Activated CD4-positive, alpha-beta T cell treated with anti-CD3 and anti-CD28 coated beads, Interleukin-2, amount 50 U/mL, for 48 hours (primary cell): Measurements from ENCODE around the gene TRPM2.

Source experiments
- DNase-seq, 2 experiments: peaks; one replicate each; pipeline ENCODE4 v3.0.0-alpha.2; 2020

The TRPM2 gene

DNA sequence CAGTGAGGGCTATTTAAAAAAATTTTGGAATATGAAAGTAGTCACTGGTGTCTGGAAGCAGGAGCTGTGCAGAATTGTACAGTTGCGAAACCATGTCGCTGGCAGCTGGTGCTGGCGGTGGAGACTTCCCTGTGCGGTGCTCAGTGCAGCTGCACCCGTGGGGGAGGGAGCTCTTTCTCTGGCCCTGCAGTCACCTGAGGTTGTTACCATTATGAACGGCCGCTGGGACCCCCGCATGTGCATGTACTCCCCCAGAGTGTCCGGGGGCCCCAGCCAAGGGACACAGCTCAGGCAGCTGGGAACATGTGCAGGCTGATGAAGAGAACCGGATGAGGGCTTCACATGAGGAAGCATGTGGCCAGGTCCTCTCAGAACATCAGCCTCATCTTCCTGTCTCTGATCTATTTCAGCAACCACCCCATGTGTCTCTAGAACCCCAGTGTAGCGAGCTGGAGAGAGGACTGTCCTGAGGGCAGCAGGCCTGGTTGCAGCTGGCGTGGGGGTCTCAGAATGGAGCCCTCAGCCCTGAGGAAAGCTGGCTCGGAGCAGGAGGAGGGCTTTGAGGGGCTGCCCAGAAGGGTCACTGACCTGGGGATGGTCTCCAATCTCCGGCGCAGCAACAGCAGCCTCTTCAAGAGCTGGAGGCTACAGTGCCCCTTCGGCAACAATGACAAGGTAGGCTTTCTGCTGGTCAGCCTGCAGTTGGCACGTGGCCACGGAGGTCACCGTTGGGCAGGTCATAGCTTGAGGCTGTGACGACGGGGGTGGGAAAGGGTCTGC lies at the start of gene TRPM2:
Gene TRPM2 (plus strand): TSS at position 431 of the 780 bp plus-strand sequence. CDS start 80 bp downstream, at position 511.
- peak in 1 of 2 experiments; percentile 26 for DNase-seq

DNA sequence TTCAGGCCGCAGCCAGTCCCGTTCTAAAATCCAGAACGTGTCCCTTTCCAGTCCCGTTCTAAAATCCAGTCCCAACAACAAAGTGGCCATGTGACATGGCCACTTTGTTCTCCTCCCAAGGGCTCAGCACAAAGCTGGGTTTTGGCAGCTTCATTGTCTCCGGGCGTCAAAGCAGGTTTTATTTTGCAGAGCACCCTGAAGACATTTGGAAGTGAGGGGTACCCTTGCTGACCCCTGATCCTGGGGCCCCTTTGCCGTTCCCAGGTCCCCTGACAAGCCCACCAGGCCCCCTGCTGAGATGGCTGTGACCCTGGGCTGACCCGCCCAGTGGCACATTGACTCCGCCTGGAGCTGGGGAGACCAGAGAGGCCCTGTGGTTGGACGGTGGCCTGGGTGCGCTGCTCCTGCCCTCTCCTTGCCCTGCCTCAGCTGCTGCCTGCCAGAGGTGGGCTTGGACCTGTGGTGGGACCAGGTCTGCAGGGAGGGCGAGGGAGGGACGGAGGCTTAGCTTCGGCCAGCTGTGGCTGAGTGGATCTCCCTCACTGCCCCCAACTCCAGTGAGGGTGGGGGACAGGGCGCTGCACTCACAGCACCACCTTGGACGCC lies 49.3 kb upstream of the TRPM2 start:
- DNase-seq, result no peak

DNA sequence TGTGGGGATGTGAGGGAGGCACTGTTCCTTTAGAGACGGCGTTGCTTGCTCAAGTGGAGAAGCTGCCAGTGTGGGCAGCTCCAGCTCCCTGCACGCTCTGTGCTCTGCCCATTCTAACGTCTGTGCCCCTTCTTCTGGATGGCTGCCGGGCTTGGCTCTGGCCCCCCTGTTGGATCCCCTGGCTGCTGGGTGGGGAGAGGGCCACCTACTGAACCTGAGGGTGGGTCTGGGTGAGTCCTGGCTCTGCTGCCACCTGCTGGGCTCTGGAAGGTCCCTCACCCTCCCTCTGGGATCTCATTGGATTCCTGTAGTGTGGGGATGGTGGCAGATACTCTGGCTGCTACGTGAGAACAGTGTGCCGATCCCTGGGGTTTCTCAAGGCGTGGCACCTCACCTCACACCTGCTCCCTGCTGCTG lies 48.5 kb upstream of the TRPM2 start:
- DNase-seq, result peak; percentile 48 to 56

DNA sequence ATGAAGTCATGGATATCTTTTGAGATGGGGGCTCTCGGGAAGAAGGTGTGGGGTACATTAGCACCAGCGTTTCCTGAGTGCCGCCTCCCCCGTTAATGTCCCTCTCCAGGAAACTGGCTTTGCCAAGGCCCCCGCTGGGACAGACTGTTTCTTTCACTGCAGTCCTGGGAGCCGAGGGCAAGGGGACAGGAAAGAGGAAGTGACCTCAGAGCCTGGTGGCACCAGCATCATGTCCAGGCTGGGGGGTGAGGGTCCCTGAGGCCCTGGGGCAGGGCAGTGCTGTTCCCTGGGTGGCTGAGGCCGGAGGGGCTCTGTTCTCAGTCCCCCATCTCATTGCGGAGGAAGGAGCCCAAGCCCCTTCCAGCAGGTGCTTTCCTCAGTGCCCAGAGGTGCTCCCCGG lies 47.7 kb upstream of the TRPM2 start:
- DNase-seq, result no peak

DNA sequence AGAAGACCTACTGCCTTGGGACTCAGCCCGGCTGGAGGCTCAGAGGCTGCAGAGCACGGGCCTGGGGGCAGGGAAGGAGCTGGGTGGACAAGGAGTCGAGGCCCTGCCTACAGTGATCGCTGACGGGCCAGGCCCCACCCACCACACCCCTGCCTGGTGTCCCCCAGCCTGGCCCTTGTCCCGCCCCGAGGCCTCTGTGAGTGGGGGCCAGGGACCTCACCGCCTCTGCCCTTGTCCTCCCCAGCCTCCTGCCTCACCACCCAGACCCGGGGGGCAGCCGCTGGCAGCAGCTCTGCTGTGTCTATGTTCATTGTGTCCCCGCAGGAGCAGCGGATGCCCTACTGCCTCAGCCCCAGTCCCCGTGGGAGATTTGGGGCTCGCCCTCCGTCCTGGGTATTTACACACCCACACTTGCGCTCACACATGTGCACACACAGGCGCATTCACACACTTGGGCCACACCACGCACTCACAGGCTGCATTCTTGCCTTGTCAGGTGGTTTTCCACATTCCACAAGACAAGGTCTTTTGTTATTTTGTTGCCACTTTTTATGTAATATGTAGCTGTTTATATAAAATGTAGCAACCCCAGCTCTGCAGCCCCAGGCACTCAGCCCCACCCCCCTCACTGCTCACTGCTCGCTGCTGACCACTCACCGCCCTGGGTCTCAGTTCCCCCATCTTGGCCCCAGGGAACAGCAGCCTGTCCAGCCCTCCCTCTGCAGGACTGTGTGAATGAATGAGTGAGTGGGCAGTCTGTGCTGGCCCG lies 46.3 kb upstream of the TRPM2 start:
- DNase-seq, result no peak

DNA sequence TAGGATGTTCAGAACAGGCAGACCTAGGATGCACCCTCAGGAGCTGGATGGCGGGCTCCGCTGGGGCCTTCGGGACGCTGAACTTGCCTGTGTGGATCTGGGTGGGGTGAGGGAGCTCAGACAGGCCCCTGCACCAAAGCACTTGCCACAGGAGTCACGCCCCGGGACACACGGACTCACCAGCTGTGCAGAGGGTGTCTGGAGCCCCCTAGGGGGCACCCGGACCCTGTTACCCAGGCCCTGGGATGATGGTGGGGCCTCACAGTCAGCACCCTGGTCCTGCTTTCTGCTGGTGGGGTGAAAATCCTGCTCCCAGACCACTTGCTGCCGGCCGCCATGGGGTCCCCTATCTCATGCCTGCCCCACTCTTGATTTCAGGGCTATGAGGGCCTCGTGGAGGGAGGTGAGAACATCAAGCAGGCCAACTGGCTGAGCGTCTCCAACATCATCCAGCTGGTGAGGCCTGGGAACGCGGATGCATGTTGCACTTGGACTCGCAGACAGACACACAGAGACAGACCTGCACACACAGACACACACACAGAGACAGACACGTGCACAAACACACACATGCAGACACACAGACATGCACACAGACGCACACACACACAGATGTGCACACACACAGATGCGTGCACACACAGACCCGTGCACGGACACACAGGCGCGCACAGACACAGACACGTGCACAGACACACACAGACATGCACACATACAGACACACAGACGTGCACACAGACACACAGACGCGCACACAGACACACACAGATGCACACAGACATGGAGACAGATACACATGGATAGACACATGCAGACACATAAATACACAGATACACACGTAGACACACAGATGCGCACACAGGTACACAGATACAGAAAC lies 42.6 kb upstream of the TRPM2 start:
- DNase-seq, result no peak

DNA sequence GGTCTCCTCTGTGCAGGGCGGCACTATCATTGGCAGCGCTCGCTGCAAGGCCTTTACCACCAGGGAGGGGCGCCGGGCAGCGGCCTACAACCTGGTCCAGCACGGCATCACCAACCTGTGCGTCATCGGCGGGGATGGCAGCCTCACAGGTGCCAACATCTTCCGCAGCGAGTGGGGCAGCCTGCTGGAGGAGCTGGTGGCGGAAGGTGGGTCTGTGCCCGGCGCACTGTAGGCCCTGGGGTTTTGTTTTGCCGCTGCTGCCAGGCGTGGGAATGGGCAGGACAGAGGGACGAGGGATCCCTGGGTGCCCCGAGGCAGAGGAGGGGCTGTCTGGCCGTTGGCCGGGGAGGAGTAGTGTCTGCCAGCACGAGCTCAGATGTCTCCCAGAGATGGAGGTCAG lies 41.3 kb upstream of the TRPM2 start:
- no peak for DNase-seq

DNA sequence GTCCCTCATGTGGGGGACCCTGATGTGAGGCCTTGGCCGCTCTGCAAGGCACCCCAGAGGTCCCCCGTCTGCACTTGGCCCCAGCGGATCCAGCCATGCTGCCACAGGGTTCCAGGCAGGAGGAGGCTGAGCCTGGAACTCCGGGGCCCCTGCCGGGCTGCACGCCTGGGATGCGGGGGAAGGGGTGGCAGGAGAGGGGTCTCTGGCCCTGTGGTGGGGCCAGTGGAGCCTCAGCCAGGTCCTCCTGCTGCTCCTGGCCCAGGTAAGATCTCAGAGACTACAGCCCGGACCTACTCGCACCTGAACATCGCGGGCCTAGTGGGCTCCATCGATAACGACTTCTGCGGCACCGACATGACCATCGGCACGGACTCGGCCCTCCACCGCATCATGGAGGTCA lies 40.7 kb upstream of the TRPM2 start:
- DNase-seq, result no peak

DNA sequence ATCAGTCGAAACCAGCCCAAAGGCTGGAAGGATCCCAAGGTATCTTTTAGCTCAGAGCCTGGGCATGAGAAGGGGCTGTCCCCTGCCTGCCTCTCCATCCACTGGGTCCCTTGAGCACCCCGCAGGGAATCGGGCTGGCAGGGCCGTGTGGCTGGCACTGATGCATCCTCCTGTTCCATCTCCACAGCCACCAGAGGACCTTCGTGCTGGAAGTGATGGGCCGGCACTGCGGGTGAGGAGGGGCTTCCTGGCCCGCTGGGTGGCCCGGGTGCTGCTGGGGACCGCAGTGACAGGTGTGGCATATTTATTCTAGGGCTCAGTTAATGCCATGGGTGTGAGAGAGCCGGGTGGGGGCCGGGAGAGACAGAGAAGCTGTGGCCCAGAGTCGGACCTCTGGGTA lies 40.0 kb upstream of the TRPM2 start:
- no peak for DNase-seq

DNA sequence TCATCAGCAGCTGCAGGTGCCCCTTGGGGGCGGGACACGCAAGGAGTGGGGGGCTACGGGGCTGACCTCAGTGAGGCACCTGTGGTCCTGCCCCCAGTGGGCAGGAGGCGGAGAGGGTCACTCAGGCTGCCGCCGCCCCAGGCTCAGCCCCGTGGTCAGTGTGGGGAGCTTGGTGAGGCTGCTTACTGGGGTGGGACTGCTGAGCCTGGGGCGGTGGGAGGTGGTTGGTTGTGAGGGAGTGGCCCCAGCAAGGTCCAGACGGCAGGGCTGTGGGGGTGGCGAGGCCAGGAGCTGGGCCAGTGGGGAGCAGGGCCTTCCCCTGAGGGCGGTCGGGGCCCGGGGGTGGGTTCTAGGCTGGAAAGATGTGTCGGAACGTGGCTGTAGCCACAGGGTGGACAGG lies 39.3 kb upstream of the TRPM2 start:
- no peak for DNase-seq

DNA sequence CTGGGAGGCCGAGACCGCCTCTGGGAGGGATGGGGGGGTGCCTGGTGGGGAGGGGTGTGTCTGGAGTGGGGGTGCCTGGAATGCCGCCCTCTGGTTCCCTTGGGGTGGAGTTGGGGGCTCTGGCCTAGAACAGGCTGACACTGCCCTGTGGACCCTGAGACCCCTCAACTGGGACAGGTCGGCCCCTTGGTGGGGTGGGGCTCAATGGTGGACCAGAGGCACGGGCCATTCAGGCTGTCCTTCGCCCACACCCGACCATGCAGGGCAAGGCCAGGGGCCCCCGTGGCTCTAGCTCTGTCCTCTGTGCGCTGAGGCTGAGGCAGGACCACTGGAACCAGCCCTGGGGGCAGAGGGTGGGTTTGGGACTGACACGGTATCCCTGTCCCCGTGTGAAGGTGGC lies 38.9 kb upstream of the TRPM2 start:
- DNase-seq, result no peak

DNA sequence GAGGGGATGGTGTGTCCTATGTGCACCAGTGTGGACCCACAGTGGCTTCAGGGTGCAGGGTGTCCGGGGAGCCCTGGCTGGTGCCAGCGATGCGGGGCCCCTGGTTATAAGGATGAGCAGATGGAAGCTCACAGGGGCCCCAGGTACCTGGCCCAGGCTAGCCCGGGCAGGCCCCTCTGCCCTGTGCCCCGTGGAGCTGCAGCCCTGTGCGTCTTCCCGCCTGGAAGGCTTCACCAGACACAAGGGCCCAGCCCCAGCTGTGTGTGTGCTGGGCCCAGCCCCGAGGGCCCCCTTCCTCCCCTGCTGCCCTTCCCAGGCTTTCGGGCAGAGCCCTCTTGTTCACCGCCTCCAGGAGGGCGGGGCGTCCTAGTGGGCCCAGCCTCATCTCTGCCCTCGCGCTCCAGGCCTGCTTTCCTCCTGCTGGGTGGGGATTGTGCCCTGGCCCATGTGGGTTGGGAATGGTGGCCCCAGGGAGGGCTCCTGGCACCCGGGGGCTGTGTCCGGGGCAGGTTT lies 37.7 kb upstream of the TRPM2 start:
- no peak for DNase-seq

DNA sequence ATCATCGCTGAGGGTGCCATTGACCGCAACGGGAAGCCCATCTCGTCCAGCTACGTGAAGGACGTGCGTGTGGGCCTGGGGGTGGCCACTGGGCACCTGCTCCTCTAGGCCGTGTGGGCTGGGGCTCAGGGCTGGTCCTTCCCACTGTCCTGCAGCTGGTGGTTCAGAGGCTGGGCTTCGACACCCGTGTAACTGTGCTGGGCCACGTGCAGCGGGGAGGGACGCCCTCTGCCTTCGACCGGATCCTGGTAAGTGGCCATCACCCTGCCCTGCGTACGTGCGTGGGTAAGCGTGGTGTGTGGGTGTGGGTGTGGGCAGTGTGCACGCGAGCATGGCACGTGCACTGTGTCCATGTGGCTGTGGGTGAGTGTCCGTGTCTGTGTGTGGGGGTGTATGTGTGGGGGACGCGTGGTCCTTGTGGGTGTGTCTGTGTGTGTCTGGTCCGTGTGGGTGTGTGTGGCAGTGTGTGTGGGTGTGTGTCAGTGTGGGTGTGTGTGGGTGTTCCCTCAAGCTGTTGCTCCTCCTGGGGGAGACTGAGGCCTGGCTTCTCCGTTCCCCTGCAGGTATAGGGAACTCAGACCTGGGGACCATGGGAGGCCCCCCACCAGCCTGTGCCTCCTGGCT lies 37.0 kb upstream of the TRPM2 start:
- DNase-seq, result no peak

DNA sequence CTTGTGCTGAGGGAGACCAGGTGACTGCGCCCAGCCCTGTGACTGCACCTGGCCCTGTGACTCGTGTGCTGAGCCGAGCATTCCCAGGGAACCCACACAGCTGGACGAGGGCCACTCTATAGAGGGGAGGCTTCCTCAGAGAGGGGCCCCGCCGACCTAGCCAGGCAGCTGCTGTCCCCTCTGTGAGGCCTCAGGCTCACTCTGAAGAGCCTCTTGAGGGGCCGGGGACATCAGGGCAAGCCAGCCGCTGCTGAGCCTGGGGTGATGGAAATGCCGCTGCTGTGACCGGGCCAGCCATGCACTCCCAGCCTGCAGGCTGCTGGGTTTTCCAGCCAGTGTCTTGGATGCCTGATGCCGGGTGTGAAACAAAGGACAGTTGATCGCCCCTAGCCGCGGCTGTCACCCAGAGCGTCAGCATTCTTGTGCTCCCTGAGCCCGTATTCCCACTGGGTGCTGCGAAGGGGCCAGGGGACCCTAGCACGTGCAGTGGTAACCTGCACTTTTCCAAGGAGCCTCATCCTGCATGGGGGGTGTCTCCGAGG lies 36.1 kb upstream of the TRPM2 start:
- no peak for DNase-seq

DNA sequence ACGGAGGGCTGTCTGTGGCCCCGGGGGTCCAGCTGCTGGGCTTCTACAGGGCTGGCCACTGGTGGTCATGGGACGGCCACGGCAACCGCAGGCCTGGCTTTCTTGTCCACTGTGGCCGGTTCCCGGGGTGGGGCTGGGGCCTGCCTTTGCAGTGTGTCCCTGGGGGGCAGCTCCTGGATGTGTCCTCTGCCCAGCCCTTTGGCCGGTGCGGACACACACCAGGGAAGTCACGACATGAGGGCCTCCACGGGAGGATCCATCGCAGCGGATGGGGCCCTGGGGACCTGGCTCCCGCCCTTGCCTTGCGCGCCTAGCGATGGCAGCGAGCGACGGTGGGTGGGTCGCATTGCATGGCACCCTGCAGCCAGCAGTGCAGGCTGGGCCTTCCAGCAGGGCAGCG lies 35.5 kb upstream of the TRPM2 start:
- no peak for DNase-seq

DNA sequence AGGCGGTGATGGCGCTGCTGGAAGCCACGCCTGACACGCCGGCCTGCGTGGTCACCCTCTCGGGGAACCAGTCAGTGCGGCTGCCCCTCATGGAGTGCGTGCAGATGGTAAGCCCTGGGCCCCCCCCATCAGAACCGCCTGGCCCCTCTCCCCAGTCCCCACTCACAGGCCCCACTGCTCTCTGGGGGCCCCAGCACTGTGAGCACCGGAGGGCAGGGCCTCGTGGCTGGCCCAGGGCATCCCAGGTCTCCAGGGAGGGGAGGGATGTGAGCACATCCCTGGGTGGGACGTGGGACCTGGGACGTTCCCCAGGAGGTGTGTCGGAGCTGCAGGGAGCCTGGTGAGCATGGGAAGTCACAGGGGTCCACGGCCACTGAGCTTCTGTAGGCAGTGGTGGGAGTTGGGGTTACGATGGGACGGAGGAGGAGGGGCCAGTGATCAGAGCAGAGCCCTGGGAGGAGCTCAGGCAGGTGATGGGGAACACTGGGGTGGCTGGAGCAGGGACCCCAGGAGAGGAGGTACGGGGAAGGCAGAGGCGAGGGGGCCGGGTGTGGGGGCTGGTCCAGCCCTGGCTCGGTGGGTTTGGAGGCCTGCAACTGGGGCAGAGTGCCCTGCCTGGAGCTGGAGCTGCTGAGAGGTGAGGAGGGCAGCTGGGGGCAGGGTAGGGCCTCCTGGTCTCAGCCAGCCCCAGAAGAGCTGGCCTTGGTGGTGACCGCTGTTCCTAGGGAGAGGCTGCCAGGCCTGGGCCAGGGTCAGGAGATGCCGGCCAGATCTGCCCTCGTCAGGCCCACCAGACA lies 34.7 kb upstream of the TRPM2 start:
- DNase-seq, result no peak

DNA sequence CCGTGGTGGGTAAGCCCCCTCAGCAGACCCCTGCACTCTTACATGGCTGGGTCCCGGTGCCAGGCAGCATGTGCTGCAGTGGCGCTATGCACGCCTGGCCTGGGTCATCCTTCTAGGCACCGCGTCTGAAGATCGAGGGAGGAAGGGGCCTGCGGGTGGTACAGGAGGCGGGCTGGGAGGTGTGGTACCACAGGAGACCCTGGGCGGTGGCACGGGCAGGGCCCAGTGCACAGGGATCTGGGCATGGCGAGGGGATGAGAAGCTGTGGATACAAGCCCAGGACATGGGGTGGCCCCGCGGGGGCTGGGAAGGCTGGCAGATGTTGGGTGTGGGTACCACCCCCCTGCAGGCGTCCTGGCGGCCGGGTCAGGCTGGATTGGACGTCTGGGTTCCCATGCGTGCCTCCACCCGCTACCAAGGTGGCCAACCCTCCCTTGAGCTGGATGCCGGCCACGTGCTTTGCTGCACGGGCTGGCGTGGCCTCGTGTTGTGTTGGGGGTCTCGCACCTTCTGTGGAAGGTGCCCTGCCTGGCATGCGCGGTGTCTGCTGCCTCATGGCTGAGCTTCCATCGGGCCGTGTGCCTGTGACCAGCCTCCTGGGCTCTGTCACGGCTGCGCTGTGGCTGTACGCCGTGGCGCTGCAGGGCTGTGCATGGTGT lies 33.9 kb upstream of the TRPM2 start:
- no peak for DNase-seq

DNA sequence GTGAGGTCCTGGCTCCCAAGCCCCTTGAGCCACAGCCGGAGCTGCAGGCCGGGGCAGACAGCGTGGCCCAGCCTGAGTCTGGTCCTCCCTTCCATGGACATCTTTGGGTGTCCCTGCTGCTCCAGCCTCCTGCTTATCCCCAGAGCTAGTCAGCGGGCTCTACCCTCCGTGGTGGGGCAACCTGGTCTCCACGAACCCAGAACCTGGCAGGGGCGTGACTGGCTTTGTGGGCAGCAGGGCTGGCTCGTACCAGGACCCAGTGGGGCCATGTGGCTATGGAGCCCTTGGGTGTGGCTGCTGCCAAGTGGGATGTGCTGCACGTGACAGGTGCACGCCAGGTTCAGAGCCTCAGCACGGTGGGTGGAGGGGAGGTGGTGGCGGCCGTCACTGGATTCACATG lies 32.6 kb upstream of the TRPM2 start:
- no peak for DNase-seq

DNA sequence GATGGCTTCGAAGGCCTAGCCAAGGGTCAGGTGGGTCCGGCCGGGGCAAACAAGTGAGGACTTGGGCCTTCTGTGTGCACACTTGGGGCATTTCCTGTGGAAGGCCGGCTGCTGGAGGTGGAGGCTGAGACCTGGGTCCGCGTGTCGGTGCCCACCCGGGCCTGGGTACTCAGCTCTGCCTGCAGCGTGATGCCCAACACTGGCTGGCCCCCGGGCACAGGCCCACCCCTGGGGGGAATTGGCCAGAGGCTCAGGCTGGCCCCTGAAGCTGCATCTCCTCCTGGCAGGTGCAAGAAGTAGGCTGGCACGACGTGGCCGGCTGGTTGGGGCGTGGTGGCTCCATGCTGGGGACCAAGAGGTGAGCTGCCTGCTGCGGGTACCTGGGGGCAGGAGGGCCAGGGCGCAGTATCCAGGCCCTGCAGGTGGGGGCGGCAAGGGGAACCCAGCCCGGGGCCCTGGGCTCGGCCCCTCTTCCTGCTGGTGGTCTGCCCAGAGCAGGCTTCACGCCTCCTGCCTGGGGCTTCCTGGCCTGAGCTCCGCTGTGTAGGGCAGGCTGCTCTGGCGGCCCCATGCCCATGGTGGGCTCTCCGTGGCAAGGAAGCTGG lies 31.5 kb upstream of the TRPM2 start:
- no peak for DNase-seq
